Prostate gland (tissue), 2 donors: ENCODE measurements around the gene MAGEB6B. TPM values are rescaled to one million over a fixed set of nuclear protein-coding genes. Genes with fewer than 3 reads are reported as not detected.

ENCODE experiments used
- DNase-seq: peaks from one replicate; pipeline ENCODE4 v3.0.0-alpha.2; 2019; ENCODE audit warnings: low spot score
- H3K27ac ChIP-seq, 2 donors: fragments of 200-600 bp; sonication (generic); 2 replicates each; pipeline ENCODE4 v1.5.1; 2017 to 2019
- H3K27me3 ChIP-seq: fragments of 200-600 bp; sonication (generic); replicated peaks from 2 replicates; pipeline ENCODE4 v1.5.1; 2019; ENCODE audit not compliant: insufficient read depth
- H3K36me3 ChIP-seq, 2 donors: fragments of 200-600 bp; sonication (generic); 1 replicate in 1 of 2; 2 replicates in 1 of 2; pipeline versions ENCODE4 v1.5.1 to v1.8.1; 2017 to 2019
- H3K4me1 ChIP-seq: fragments of 200-600 bp; sonication (generic); replicated peaks from 2 replicates; pipeline ENCODE4 v1.5.1; 2019
- H3K4me3 ChIP-seq, 2 donors: fragments of 200-600 bp; sonication (generic); 2 replicates each; pipeline ENCODE4 v1.5.1; 2017 to 2019
- H3K9me3 ChIP-seq: fragments of 200-600 bp; sonication (generic); 2 replicates; pipeline ENCODE4 v1.5.1; 2017
- CTCF ChIP-seq, 4 experiments: fragments of 200-600 bp in 2 of 4; fragments of 450-650 bp in 2 of 4; sonication (generic) in 2 of 4; IDR thresholded peaks; 1 replicate in 3 of 4; 2 replicates in 1 of 4; pipeline ENCODE4 v1.5.1; 2016 to 2019; ENCODE audit warnings: antibody characterized with exemption in 4 of 4, mild to moderate bottlenecking in 2 of 4, moderate library complexity in 2 of 4
- POLR2A ChIP-seq: fragments of 450-650 bp; IDR thresholded peaks from one replicate; pipeline ENCODE4 v1.6.1; 2016; ENCODE audit warnings: antibody characterized with exemption, mild to moderate bottlenecking
- POLR2AphosphoS5 ChIP-seq: sonication (generic); formaldehyde crosslinking; IDR thresholded peaks from one replicate; pipeline ENCODE4 v1.6.1; 2017; ENCODE audit warnings: antibody characterized with exemption
- whole genome bisulfite sequencing: methylation state at CpG from one replicate; pipeline ENCODE4 v1.1.5; 2018; 5-methylcytosine and 5-hydroxymethylcytosine counted together
- intact Hi-C: fragments of 100-400 bp; cut with DNase I; formaldehyde crosslinking; loops from one replicate; pipeline ENCODE4 v1.14.2; 2022
- total RNA-seq, 2 donors: library from RNA; depleted of rRNA; stranded (reverse); fragments of >200 nt; gene quantifications; one replicate each; pipeline ENCODE4 v1.1.0, GENCODE V29; 2016

Gene MAGEB6B
- total RNA-seq, 2 donors from 2014 or later = not detected

GRCh38 chrX:26208012-26208411, 47.6 kb downstream of the MAGEB6B start:
- no peak overlapping the region for H3K4me3 ChIP-seq
- WGBS = 58% methylated on average over 3 of the region's 3 CpGs
- TF ChIP-seq POLR2A = no peak
- TF ChIP-seq CTCF (IDR thresholded peaks at IDR 0.05) = no peak
- no peak for TF ChIP-seq POLR2AphosphoS5
- intact Hi-C loops = no loop called here
- DNase-seq = no peak
- H3K9me3 ChIP-seq = no peaks in the 10 kb centered on the region
- no peaks in the 10 kb centered on the region for H3K27me3 ChIP-seq
- no peak overlapping the region for H3K27ac ChIP-seq
- H3K4me1 ChIP-seq = no peaks in the 10 kb centered on the region
- H3K36me3 ChIP-seq = no peaks in the 10 kb centered on the region

Other genes with a start within 250 kb of the MAGEB6B start
- not detected for gene MAGEB18, start 22.3 kb upstream of the MAGEB6B start, total RNA-seq
- gene MAGEB6, start 31.8 kb downstream of the MAGEB6B start, total RNA-seq = 1 to 10 TPM in 1 of 2 donors, not detected in 1; 2.4 TPM
- not detected for gene MAGEB5, start 55.6 kb downstream of the MAGEB6B start, total RNA-seq